Measurements from ENCODE around the gene ACAA2.

- TF ChIP-seq POLR2AphosphoS5 (IDR thresholded peaks at IDR 0.05; ENCODE audit: insufficient read depth in 1 of 2, low read depth in 1 of 2) (no peak), CTCF (IDR thresholded peaks at IDR 0.05) (no peak), POLR2A (IDR thresholded peaks at IDR 0.05) (no peak)
Measured at GRCh38 chr18:49842656-49843055, 29.3 kb upstream of the ACAA2 start.
